HepG2 (cell line): ENCODE results near the gene ELAVL2. TPM values are rescaled to one million over a fixed set of nuclear protein-coding genes. Genes with fewer than 3 reads are reported as not detected.

Experiments
- ATAC-seq: fragments of 200-7000 bp; cut with Tn5 transposase; 3 replicates; pipeline ENCODE4 v1.9.1; 2020; ENCODE audit warnings: mild to moderate bottlenecking, moderate library complexity
- BruUV-seq: library from RNA; stranded (reverse); fragments of 400-500 nt; replicated peaks from 2 replicates; lab custom pipeline; 2021; lab: Mats Ljungman, UMichigan
- CTCF ChIA-PET: fragments of 300-600 bp; formaldehyde crosslinking; extraction: SDS; loops from one replicate; lab custom pipeline; 2021; ENCODE audit warnings: low total read pairs, inconsistent platforms, low intra/inter-chr PET ratio; lab: Yijun Ruan, JAX
- POLR2A ChIA-PET: fragments of 350-600 bp; sonication (Branson Sonifier 250); formaldehyde crosslinking; loops from one replicate; lab custom pipeline; 2020; ENCODE audit warnings: antibody characterized with exemption, inconsistent platforms; lab: Yijun Ruan, JAX
- DNase-seq: peaks from one replicate; pipeline ENCODE4 v3.0.0-alpha.2; 2015; ENCODE audit warnings: low spot score
- FAIRE-seq: peaks from 3 replicates; lab custom pipeline; 2011; peaks lifted over from hg19 to GRCh38; lab: Jason Lieb, UNC
- H2AFZ ChIP-seq: one replicate; pipeline ENCODE4 v1.6.1; 2011; ENCODE audit warnings: low read length, inconsistent platforms
- H3K27ac ChIP-seq: fragments of 300-600 bp; 3 replicates; pipeline ENCODE4 v1.8.0; 2011; ENCODE audit warnings: mixed run types, mild to moderate bottlenecking, mixed read lengths, low read length, inconsistent platforms; ENCODE audit not compliant: insufficient read depth; ENCODE audit errors: extremely low read length
- H3K27me3 ChIP-seq, 2 experiments: fragments of 200-600 bp in 1 of 2; 2 replicates in 1 of 2; 3 replicates in 1 of 2; pipeline versions ENCODE4 v1.6.0 to v1.8.0; 2011; ENCODE audit warnings: low read length in 2 of 2, mild to moderate bottlenecking in 2 of 2, moderate library complexity in 2 of 2, inconsistent platforms in 1 of 2; ENCODE audit not compliant: insufficient read depth in 2 of 2, control insufficient read depth in 1 of 2
- H3K36me3 ChIP-seq, 2 experiments: fragments of 200-600 bp in 1 of 2; replicated peaks in 1 of 2; 2 replicates in 1 of 2; 3 replicates in 1 of 2; pipeline versions ENCODE4 v1.5.1 to v1.8.0; 2011; ENCODE audit warnings: low read length in 2 of 2, inconsistent platforms in 1 of 2; ENCODE audit not compliant: insufficient read depth in 2 of 2, control insufficient read depth in 1 of 2
- H3K4me1 ChIP-seq: 2 replicates; pipeline ENCODE4 v1.5.1; 2012; ENCODE audit warnings: low read length, inconsistent platforms; ENCODE audit not compliant: insufficient read depth
- H3K4me2 ChIP-seq: 2 replicates; pipeline ENCODE4 v1.6.0; 2011; ENCODE audit warnings: low read depth, low read length, inconsistent platforms
- H3K4me3 ChIP-seq, 3 experiments: fragments of 200-600 bp in 1 of 3; sonication (generic), shearing (Covaris generic) in 1 of 3; replicated peaks in 1 of 3; 2 replicates each; pipeline ENCODE4 v1.5.1; 2011 to 2016; ENCODE audit warnings: low read length in 3 of 3, inconsistent platforms in 2 of 3, low read depth in 2 of 3, mild to moderate bottlenecking in 2 of 3, control low read depth in 1 of 3, mixed read lengths in 1 of 3; ENCODE audit not compliant: insufficient read depth in 1 of 3
- H3K79me2 ChIP-seq: one replicate; pipeline ENCODE4 v1.6.1; 2011; ENCODE audit warnings: low read length, inconsistent platforms; ENCODE audit not compliant: insufficient read depth
- H3K9ac ChIP-seq: 2 replicates; pipeline ENCODE4 v1.6.0; 2011; ENCODE audit warnings: mild to moderate bottlenecking, low read depth, low read length, inconsistent platforms; ENCODE audit not compliant: insufficient read depth
- H3K9me3 ChIP-seq: 2 replicates; pipeline ENCODE4 v1.5.1; 2012; ENCODE audit warnings: mild to moderate bottlenecking, low read length
- H4K20me1 ChIP-seq: 2 replicates; pipeline ENCODE4 v1.6.0; 2011; ENCODE audit warnings: inconsistent platforms, mild to moderate bottlenecking, low read length, moderate library complexity; ENCODE audit not compliant: insufficient read depth
- AGO2 ChIP-seq: fragments of 200-400 bp; formaldehyde crosslinking; optimal IDR thresholded peaks from 2 replicates; pipeline ENCODE3; 2017; ENCODE audit warnings: mild to moderate bottlenecking, low read depth, low read length, moderate library complexity
- CREM ChIP-seq, 2 experiments: sonication (generic) in 1 of 2; formaldehyde crosslinking in 1 of 2; IDR thresholded peaks; 2 replicates each; pipeline versions ENCODE4 v1.4.0 to v1.6.1; 2016 to 2020; ENCODE audit warnings: antibody characterized with exemption in 1 of 2, mild to moderate bottlenecking in 1 of 2, missing genetic modification reagents in 1 of 2
- KLF11 ChIP-seq: IDR thresholded peaks from 2 replicates; pipeline ENCODE4 v1.6.1; 2016; ENCODE audit warnings: missing compliant biosample characterization
- MTF1 ChIP-seq: sonication (generic); formaldehyde crosslinking; IDR thresholded peaks from 2 replicates; pipeline ENCODE4 v1.5.0; 2020; ENCODE audit warnings: missing genetic modification reagents
- NR2C2 ChIP-seq: sonication (generic); formaldehyde crosslinking; IDR thresholded peaks from 2 replicates; pipeline ENCODE4 v1.4.0; 2020; ENCODE audit warnings: missing genetic modification reagents, mild to moderate bottlenecking, moderate library complexity, borderline replicate concordance
- SP140L ChIP-seq: sonication (generic); formaldehyde crosslinking; IDR thresholded peaks from 2 replicates; pipeline ENCODE4 v1.4.0; 2020; ENCODE audit warnings: missing genetic modification reagents, borderline replicate concordance
- TARDBP ChIP-seq: sonication (generic); formaldehyde crosslinking; IDR thresholded peaks from 2 replicates; pipeline ENCODE4 v1.8.0; 2022; ENCODE audit warnings: mild to moderate bottlenecking, missing genetic modification reagents
- ZNF496 ChIP-seq: sonication (generic); formaldehyde crosslinking; IDR thresholded peaks from 2 replicates; pipeline ENCODE4 v1.8.1; 2023; ENCODE audit warnings: mild to moderate bottlenecking, moderate library complexity, missing genetic modification reagents; ENCODE audit not compliant: insufficient replicate concordance
- WGBS: methylation state at CpG from one replicate; pipeline ENCODE4 v1.1.6; 2017; ENCODE audit warnings: low lambda C conversion rate; 5-methylcytosine and 5-hydroxymethylcytosine counted together
- in situ Hi-C: cut with HindIII; loops from 2 replicates; pipeline ENCODE4 v1.10.0; 2017; ENCODE audit warnings: low pct_unique_long_range_greater_than_20kb; ENCODE audit not compliant: extremely low pct_ligation_motif_present
- intact Hi-C: fragments of 100-400 bp; cut with micrococcal nuclease; formaldehyde crosslinking; loops from one replicate; pipeline ENCODE4 v1.10.0; 2022; ENCODE audit not compliant: unreplicated experiment
- polyA plus RNA-seq, 8 experiments: library from polyadenylated mRNA; depleted of rRNA in 3 of 8; stranded (reverse) in 7 of 8; unstranded in 1 of 8; fragments of >200 nt; fragmentation: Illumina TruSeq in 4 of 8; extraction: Trizol in 4 of 8; gene quantifications; 2 replicates each; pipeline versions ENCODE4 v1.2.1 to v1.2.3, GENCODE V29; 2011 to 2016; ENCODE audit warnings: low read depth in 4 of 8, missing spikeins in 1 of 8, mixed read lengths in 1 of 8; ENCODE audit not compliant: insufficient read depth in 1 of 8
- total RNA-seq, 5 experiments: library from RNA; depleted of rRNA; stranded (reverse); fragments of >200 nt; fragmentation: Illumina TruSeq; extraction: Trizol; gene quantifications; 2 replicates each; pipeline ENCODE4 v1.2.3, GENCODE V29; 2016; ENCODE audit warnings: low read depth in 1 of 5
- TF ChIP-seq, protein P1 (sequence below): IDR thresholded peaks from 2 replicates; pipeline ENCODE4 v1.6.1; 2016; ENCODE audit warnings: low read depth, missing genetic modification reagents, missing compliant biosample characterization
- TF ChIP-seq, protein P2 (sequence below): sonication (generic); formaldehyde crosslinking; IDR thresholded peaks from 2 replicates; pipeline ENCODE4 v1.4.0; 2020; ENCODE audit warnings: missing genetic modification reagents
- TF ChIP-seq, protein P3 (sequence below): sonication (generic); formaldehyde crosslinking; IDR thresholded peaks from 2 replicates; pipeline ENCODE4 v1.4.0; 2020; ENCODE audit warnings: mild to moderate bottlenecking, missing genetic modification reagents, borderline replicate concordance

ELAVL2 gene
- total and polyA plus RNA-seq, 2 of the 13 experiments (the other 11 are each of a cell fraction or from before 2014, with no cell fraction given) = not detected

DNA sequence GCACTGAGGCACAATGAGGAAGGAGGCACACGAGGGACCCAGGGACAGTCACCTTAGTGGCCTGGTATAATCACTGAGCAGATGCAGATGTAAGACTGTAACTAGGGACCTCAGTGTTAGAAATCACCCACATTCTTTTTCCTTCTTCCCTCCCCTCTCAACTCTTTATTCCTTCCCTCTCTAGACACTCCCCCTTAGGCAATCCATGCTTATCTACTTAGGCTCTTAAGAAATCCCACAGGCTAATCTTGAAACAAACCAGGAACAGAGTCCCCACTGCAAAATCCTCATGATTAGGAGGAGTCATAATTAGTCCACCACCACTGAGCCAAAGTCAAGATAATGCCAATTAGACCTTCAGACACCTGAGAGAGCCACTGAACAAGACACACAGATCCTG lies 84.7 kb downstream of the ELAVL2 start:
- H3K9ac ChIP-seq = no peak overlapping the region
- H4K20me1 ChIP-seq = no peaks in the 10 kb centered on the region
- no peak for FAIRE-seq
- in situ Hi-C loops = no loop called here
- no peak overlapping the region for H3K4me3 ChIP-seq
- H3K9me3 ChIP-seq = no peaks in the 10 kb centered on the region
- H3K4me1 ChIP-seq = no peaks in the 10 kb centered on the region
- no peaks in the 10 kb centered on the region for H3K36me3 ChIP-seq
- no peak for ATAC-seq
- CTCF ChIA-PET = no interaction called here
- BruUV-seq = no TSS peak
- no peaks in the 10 kb centered on the region for H3K79me2 ChIP-seq
- H3K27ac ChIP-seq = no peak overlapping the region
- no peak for DNase-seq
- H3K27me3 ChIP-seq = no peaks in the 10 kb centered on the region
- 0% methylated on average over 1 of the region's 1 CpG for WGBS
- intact Hi-C loops = no loop called here
- POLR2A ChIA-PET = no interaction called here
- no peak overlapping the region for H3K4me2 ChIP-seq
- no peak overlapping the region for H2AFZ ChIP-seq
- TF ChIP-seq CREM (IDR thresholded peaks at IDR 0.05) = no peak
- no peak for TF ChIP-seq CREM (CRISPR knock-in tag; IDR thresholded peaks at IDR 0.05)
- TF ChIP-seq AGO2 = no peak
- TF ChIP-seq KLF11 (CRISPR knock-in tag) = no peak
- TF ChIP-seq TARDBP (CRISPR knock-in tag) = no peak
- no peak for TF ChIP-seq NR2C2
- TF ChIP-seq, protein P1, sequence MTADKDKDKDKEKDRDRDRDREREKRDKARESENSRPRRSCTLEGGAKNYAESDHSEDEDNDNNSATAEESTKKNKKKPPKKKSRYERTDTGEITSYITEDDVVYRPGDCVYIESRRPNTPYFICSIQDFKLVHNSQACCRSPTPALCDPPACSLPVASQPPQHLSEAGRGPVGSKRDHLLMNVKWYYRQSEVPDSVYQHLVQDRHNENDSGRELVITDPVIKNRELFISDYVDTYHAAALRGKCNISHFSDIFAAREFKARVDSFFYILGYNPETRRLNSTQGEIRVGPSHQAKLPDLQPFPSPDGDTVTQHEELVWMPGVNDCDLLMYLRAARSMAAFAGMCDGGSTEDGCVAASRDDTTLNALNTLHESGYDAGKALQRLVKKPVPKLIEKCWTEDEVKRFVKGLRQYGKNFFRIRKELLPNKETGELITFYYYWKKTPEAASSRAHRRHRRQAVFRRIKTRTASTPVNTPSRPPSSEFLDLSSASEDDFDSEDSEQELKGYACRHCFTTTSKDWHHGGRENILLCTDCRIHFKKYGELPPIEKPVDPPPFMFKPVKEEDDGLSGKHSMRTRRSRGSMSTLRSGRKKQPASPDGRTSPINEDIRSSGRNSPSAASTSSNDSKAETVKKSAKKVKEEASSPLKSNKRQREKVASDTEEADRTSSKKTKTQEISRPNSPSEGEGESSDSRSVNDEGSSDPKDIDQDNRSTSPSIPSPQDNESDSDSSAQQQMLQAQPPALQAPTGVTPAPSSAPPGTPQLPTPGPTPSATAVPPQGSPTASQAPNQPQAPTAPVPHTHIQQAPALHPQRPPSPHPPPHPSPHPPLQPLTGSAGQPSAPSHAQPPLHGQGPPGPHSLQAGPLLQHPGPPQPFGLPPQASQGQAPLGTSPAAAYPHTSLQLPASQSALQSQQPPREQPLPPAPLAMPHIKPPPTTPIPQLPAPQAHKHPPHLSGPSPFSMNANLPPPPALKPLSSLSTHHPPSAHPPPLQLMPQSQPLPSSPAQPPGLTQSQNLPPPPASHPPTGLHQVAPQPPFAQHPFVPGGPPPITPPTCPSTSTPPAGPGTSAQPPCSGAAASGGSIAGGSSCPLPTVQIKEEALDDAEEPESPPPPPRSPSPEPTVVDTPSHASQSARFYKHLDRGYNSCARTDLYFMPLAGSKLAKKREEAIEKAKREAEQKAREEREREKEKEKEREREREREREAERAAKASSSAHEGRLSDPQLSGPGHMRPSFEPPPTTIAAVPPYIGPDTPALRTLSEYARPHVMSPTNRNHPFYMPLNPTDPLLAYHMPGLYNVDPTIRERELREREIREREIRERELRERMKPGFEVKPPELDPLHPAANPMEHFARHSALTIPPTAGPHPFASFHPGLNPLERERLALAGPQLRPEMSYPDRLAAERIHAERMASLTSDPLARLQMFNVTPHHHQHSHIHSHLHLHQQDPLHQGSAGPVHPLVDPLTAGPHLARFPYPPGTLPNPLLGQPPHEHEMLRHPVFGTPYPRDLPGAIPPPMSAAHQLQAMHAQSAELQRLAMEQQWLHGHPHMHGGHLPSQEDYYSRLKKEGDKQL (CRISPR knock-in tag) = no peak
- no peak for TF ChIP-seq ZNF496 (CRISPR knock-in tag)
- TF ChIP-seq SP140L = no peak
- TF ChIP-seq MTF1 = no peak
- TF ChIP-seq, protein P2, sequence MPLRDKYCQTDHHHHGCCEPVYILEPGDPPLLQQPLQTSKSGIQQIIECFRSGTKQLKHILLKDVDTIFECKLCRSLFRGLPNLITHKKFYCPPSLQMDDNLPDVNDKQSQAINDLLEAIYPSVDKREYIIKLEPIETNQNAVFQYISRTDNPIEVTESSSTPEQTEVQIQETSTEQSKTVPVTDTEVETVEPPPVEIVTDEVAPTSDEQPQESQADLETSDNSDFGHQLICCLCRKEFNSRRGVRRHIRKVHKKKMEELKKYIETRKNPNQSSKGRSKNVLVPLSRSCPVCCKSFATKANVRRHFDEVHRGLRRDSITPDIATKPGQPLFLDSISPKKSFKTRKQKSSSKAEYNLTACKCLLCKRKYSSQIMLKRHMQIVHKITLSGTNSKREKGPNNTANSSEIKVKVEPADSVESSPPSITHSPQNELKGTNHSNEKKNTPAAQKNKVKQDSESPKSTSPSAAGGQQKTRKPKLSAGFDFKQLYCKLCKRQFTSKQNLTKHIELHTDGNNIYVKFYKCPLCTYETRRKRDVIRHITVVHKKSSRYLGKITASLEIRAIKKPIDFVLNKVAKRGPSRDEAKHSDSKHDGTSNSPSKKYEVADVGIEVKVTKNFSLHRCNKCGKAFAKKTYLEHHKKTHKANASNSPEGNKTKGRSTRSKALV (CRISPR knock-in tag) = no peak
- TF ChIP-seq, protein P3, sequence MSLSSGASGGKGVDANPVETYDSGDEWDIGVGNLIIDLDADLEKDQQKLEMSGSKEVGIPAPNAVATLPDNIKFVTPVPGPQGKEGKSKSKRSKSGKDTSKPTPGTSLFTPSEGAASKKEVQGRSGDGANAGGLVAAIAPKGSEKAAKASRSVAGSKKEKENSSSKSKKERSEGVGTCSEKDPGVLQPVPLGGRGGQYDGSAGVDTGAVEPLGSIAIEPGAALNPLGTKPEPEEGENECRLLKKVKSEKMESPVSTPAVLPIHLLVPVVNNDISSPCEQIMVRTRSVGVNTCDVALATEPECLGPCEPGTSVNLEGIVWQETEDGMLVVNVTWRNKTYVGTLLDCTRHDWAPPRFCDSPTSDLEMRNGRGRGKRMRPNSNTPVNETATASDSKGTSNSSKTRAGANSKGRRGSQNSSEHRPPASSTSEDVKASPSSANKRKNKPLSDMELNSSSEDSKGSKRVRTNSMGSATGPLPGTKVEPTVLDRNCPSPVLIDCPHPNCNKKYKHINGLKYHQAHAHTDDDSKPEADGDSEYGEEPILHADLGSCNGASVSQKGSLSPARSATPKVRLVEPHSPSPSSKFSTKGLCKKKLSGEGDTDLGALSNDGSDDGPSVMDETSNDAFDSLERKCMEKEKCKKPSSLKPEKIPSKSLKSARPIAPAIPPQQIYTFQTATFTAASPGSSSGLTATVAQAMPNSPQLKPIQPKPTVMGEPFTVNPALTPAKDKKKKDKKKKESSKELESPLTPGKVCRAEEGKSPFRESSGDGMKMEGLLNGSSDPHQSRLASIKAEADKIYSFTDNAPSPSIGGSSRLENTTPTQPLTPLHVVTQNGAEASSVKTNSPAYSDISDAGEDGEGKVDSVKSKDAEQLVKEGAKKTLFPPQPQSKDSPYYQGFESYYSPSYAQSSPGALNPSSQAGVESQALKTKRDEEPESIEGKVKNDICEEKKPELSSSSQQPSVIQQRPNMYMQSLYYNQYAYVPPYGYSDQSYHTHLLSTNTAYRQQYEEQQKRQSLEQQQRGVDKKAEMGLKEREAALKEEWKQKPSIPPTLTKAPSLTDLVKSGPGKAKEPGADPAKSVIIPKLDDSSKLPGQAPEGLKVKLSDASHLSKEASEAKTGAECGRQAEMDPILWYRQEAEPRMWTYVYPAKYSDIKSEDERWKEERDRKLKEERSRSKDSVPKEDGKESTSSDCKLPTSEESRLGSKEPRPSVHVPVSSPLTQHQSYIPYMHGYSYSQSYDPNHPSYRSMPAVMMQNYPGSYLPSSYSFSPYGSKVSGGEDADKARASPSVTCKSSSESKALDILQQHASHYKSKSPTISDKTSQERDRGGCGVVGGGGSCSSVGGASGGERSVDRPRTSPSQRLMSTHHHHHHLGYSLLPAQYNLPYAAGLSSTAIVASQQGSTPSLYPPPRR = no peak
- TF ChIP-seq, all 625 proteins: peak for 0
